HTR-8/SVneo (cell line): ENCODE results near the gene ADCY7.

Experiments used
- DNase-seq: peaks from one replicate; pipeline ENCODE4 v3.0.0; 2011; ENCODE audit warnings: low spot score, mixed read lengths; ENCODE audit not compliant: insufficient read length
- FAIRE-seq: peaks from 2 replicates; lab custom pipeline; 2011; peaks lifted over from hg19 to GRCh38; lab: Jason Lieb, UNC

The ADCY7 gene

GRCh38 chr16:50278251-50278650 lies 11.9 kb downstream of the ADCY7 start:
- FAIRE-seq (no peak), DNase-seq (no peak)

- DNase-seq (no peak), FAIRE-seq (no peak)
Observed at GRCh38 chr16:50279504-50279865, 13.1 kb downstream of the ADCY7 start.

- no peak for DNase-seq
- FAIRE-seq, result no peak
Observed at GRCh38 chr16:50280932-50281331, 14.6 kb downstream of the ADCY7 start.

GRCh38 chr16:50281391-50282009 lies 15.1 kb downstream of the ADCY7 start:
- FAIRE-seq, result no peak

GRCh38 chr16:50282010-50282538 lies 15.7 kb downstream of the ADCY7 start:
- no peak for FAIRE-seq
- DNase-seq, result no peak

More at GRCh38 chr16:50281391-50282009, 15.1 kb downstream of the ADCY7 start:
- no peak for DNase-seq

- FAIRE-seq (no peak), DNase-seq (no peak)
Observed at GRCh38 chr16:50282955-50283631, 16.7 kb downstream of the ADCY7 start.

- DNase-seq, result no peak
- FAIRE-seq, result no peak
Observed at GRCh38 chr16:50284131-50284911, 18.0 kb downstream of the ADCY7 start.

- DNase-seq, result no peak
Observed at GRCh38 chr16:50285406-50286003, 19.2 kb downstream of the ADCY7 start.

GRCh38 chr16:50286681-50287080 lies 20.3 kb downstream of the ADCY7 start:
- no peak for FAIRE-seq
- DNase-seq, result no peak

More at GRCh38 chr16:50285406-50286003, 19.2 kb downstream of the ADCY7 start:
- no peak for FAIRE-seq

GRCh38 chr16:50288026-50288425 lies 21.7 kb downstream of the ADCY7 start:
- no peak for DNase-seq
- no peak for FAIRE-seq

GRCh38 chr16:50288920-50289319 lies 22.6 kb downstream of the ADCY7 start:
- FAIRE-seq (no peak), DNase-seq (no peak)

- FAIRE-seq, result no peak
- no peak for DNase-seq
Observed at GRCh38 chr16:50289950-50290764, 23.8 kb downstream of the ADCY7 start.

- FAIRE-seq (no peak), DNase-seq (no peak)
Observed at GRCh38 chr16:50290856-50291255, 24.5 kb downstream of the ADCY7 start.

GRCh38 chr16:50291719-50292565 lies 25.6 kb downstream of the ADCY7 start:
- DNase-seq (no peak), FAIRE-seq (no peak)

GRCh38 chr16:50292566-50292948 lies 26.2 kb downstream of the ADCY7 start:
- DNase-seq, result no peak
- FAIRE-seq, result no peak

- no peak for FAIRE-seq
- DNase-seq, result no peak
Observed at GRCh38 chr16:50293041-50293783, 26.9 kb downstream of the ADCY7 start.

- FAIRE-seq (no peak), DNase-seq (no peak)
Observed at GRCh38 chr16:50293994-50294855, 27.9 kb downstream of the ADCY7 start.
